ENCODE data around the gene HTR2B. TPM values are rescaled to one million over a fixed set of nuclear protein-coding genes. Genes with fewer than 3 reads are reported as not detected.
"Not testable (repeated sequence)": the region's sequence is repeated elsewhere in the genome, so short reads cannot be mapped to it uniquely, and the experiment has no call there.

HTR2B gene
- total RNA-seq, 2 experiments from 2014 or later: not detected

- Mint-ChIP-seq H3K27ac (peak overlapping the region; percentile 1), H3K4me3 (no peak overlapping the region), H3K27me3 (no peaks in the 10 kb centered on the region), H3K36me3 (peaks cover 35% of the 10 kb centered on the region), H3K4me1 (ENCODE audit: low read depth) (peaks cover 11% of the 10 kb centered on the region), H3K9me3 (peaks cover 13% of the 10 kb centered on the region)
- DNase-seq: peak; percentile 71
- intact Hi-C loops (cut with micrococcal nuclease): loop anchor here (1.0 to 5.0 kb wide), 2 partner anchors 123 to 308 kb away; no protein-coding TSS in a partner anchor
- ChIA-PET POLR2A (no interaction called here), CTCF (interaction anchor here (0.6 to 4.9 kb wide), 27 partner anchors 9 to 386 kb away, joined by 3 to 25 read pairs (median 4); no protein-coding TSS in a partner anchor)
Measured at GRCh38 chr2:231104115-231104713, 20.6 kb downstream of the HTR2B start.

GRCh38 chr2:231102772-231103171, 22.1 kb downstream of the HTR2B start:
- ChIA-PET POLR2A (no interaction called here), CTCF (interaction anchor here (1.4 to 4.9 kb wide), 5 partner anchors 45 to 349 kb away, joined by 9 to 25 read pairs (median 18); no protein-coding TSS in a partner anchor)
- Mint-ChIP-seq H3K4me3 (no peak overlapping the region), H3K9me3 (peaks cover 27% of the 10 kb centered on the region), H3K27me3 (no peaks in the 10 kb centered on the region), H3K36me3 (peaks cover 40% of the 10 kb centered on the region), H3K27ac (no peak overlapping the region), H3K4me1 (ENCODE audit: low read depth) (peaks cover 11% of the 10 kb centered on the region)
- intact Hi-C loops (cut with micrococcal nuclease): loop anchor here (5.0 kb wide), 1 partner anchor 310 kb away; no protein-coding TSS in a partner anchor
- no peak for DNase-seq

GRCh38 chr2:231100990-231101389, 23.9 kb downstream of the HTR2B start:
- no peaks in the 10 kb centered on the region for H3K27me3 Mint-ChIP-seq
- H3K9me3 Mint-ChIP-seq: peaks cover 30% of the 10 kb centered on the region
- peaks cover 11% of the 10 kb centered on the region for H3K4me1 Mint-ChIP-seq (ENCODE audit: low read depth)
- peaks cover 53% of the 10 kb centered on the region for H3K36me3 Mint-ChIP-seq
- DNase-seq: no peak
- POLR2A ChIA-PET: no interaction called here
- H3K27ac Mint-ChIP-seq: no peak overlapping the region
- intact Hi-C loops (cut with micrococcal nuclease): loop anchor here (5.0 kb wide), 1 partner anchor 311 kb away; no protein-coding TSS in a partner anchor
- H3K4me3 Mint-ChIP-seq: no peak overlapping the region
- CTCF ChIA-PET: interaction anchor here (1.6 to 4.9 kb wide), 2 partner anchors 28 to 305 kb away, joined by 5 to 20 read pairs; no protein-coding TSS in a partner anchor

- H3K4me3 Mint-ChIP-seq, DNase-seq, H3K27ac Mint-ChIP-seq, CTCF ChIA-PET, H3K27me3 Mint-ChIP-seq, POLR2A ChIA-PET: not testable (repeated sequence)
- peaks cover 11% of the 10 kb centered on the region for H3K4me1 Mint-ChIP-seq (ENCODE audit: low read depth)
- intact Hi-C loops (cut with micrococcal nuclease): loop anchor here (5.0 kb wide), 1 partner anchor 312 kb away; no protein-coding TSS in a partner anchor
- H3K9me3 Mint-ChIP-seq: peaks cover 30% of the 10 kb centered on the region
- peaks cover 59% of the 10 kb centered on the region for H3K36me3 Mint-ChIP-seq
Measured at GRCh38 chr2:231100321-231100720, 24.5 kb downstream of the HTR2B start.

GRCh38 chr2:231099918-231100317, 24.9 kb downstream of the HTR2B start:
- Mint-ChIP-seq H3K27ac (no peak overlapping the region), H3K9me3 (peaks cover 30% of the 10 kb centered on the region), H3K4me3 (no peak overlapping the region), H3K4me1 (ENCODE audit: low read depth) (peaks cover 11% of the 10 kb centered on the region), H3K27me3 (no peaks in the 10 kb centered on the region), H3K36me3 (peaks cover 63% of the 10 kb centered on the region)
- ChIA-PET POLR2A (no interaction called here), CTCF (no interaction called here)
- no peak for DNase-seq
- intact Hi-C loops (cut with micrococcal nuclease): loop anchor here (5.0 kb wide), 1 partner anchor 312 kb away; no protein-coding TSS in a partner anchor

- peaks cover 77% of the 10 kb centered on the region for H3K36me3 Mint-ChIP-seq
- CTCF ChIA-PET: interaction anchor here (2.5 kb wide), 1 partner anchor 9 kb away, joined by 9 read pairs; no protein-coding TSS in a partner anchor
- H3K4me1 Mint-ChIP-seq (ENCODE audit: low read depth): no peaks in the 10 kb centered on the region
- no peak overlapping the region for H3K27ac Mint-ChIP-seq
- peaks cover 24% of the 10 kb centered on the region for H3K9me3 Mint-ChIP-seq
- no peaks in the 10 kb centered on the region for H3K27me3 Mint-ChIP-seq
- intact Hi-C loops (cut with micrococcal nuclease): no loop called here
- DNase-seq: no peak
- no peak overlapping the region for H3K4me3 Mint-ChIP-seq
- POLR2A ChIA-PET: no interaction called here
Measured at GRCh38 chr2:231094736-231095346, 30.0 kb downstream of the HTR2B start.

GRCh38 chr2:231093933-231094332, 30.9 kb downstream of the HTR2B start:
- CTCF ChIA-PET: interaction anchor here (2.5 kb wide), 1 partner anchor 10 kb away, joined by 9 read pairs; no protein-coding TSS in a partner anchor
- H3K27ac Mint-ChIP-seq: no peak overlapping the region
- intact Hi-C loops (cut with micrococcal nuclease): no loop called here

GRCh38 chr2:231088754-231089153, 36.1 kb downstream of the HTR2B start:
- intact Hi-C loops (cut with micrococcal nuclease): no loop called here
- H3K4me3 Mint-ChIP-seq: no peak overlapping the region
- CTCF ChIA-PET: interaction anchor here (1.4 kb wide), 1 partner anchor 36 kb away, joined by 3 read pairs; no protein-coding TSS in a partner anchor
- H3K9me3 Mint-ChIP-seq: no peaks in the 10 kb centered on the region
- H3K36me3 Mint-ChIP-seq: peaks cover 55% of the 10 kb centered on the region
- no peak overlapping the region for H3K27ac Mint-ChIP-seq
- H3K4me1 Mint-ChIP-seq (ENCODE audit: low read depth): no peaks in the 10 kb centered on the region
- H3K27me3 Mint-ChIP-seq: no peaks in the 10 kb centered on the region
- POLR2A ChIA-PET: no interaction called here
- DNase-seq: no peak

More at GRCh38 chr2:231093933-231094332, 30.9 kb downstream of the HTR2B start:
- H3K9me3 Mint-ChIP-seq: peaks cover 15% of the 10 kb centered on the region
- H3K36me3 Mint-ChIP-seq: peaks cover 76% of the 10 kb centered on the region
- H3K27me3 Mint-ChIP-seq: no peaks in the 10 kb centered on the region
- no peak for DNase-seq
- H3K4me3 Mint-ChIP-seq: no peak overlapping the region
- POLR2A ChIA-PET: no interaction called here
- H3K4me1 Mint-ChIP-seq (ENCODE audit: low read depth): no peaks in the 10 kb centered on the region

GRCh38 chr2:231084565-231084964, 40.3 kb downstream of the HTR2B start:
- ChIA-PET CTCF (interaction anchor here (0.8 kb wide), 1 partner anchor 367 kb away, joined by 3 read pairs; no protein-coding TSS in a partner anchor), POLR2A (no interaction called here)
- intact Hi-C loops (cut with micrococcal nuclease): no loop called here
- H3K27ac Mint-ChIP-seq: no peak overlapping the region
- H3K4me1 Mint-ChIP-seq (ENCODE audit: low read depth): no peaks in the 10 kb centered on the region
- DNase-seq: no peak
- H3K4me3 Mint-ChIP-seq: no peak overlapping the region
- peaks cover 59% of the 10 kb centered on the region for H3K36me3 Mint-ChIP-seq
- no peaks in the 10 kb centered on the region for H3K9me3 Mint-ChIP-seq
- no peaks in the 10 kb centered on the region for H3K27me3 Mint-ChIP-seq

GRCh38 chr2:231069379-231070054, 55.3 kb downstream of the HTR2B start:
- DNase-seq: no peak
- CTCF ChIA-PET: interaction anchor here (0.6 to 1.6 kb wide), 3 partner anchors 12 to 223 kb away, joined by 5 to 10 read pairs (median 6); partner anchors contain the start of gene PSMD1
- peaks cover 32% of the 10 kb centered on the region for H3K36me3 Mint-ChIP-seq
- intact Hi-C loops (cut with micrococcal nuclease): no loop called here
- peaks cover 16% of the 10 kb centered on the region for H3K4me1 Mint-ChIP-seq (ENCODE audit: low read depth)
- H3K4me3 Mint-ChIP-seq: no peak overlapping the region
- no peaks in the 10 kb centered on the region for H3K27me3 Mint-ChIP-seq
- no peak overlapping the region for H3K27ac Mint-ChIP-seq
- POLR2A ChIA-PET: no interaction called here
- H3K9me3 Mint-ChIP-seq: no peaks in the 10 kb centered on the region

- no peak overlapping the region for H3K4me3 Mint-ChIP-seq
- no peaks in the 10 kb centered on the region for H3K27me3 Mint-ChIP-seq
- DNase-seq: peak; percentile 35
- no peaks in the 10 kb centered on the region for H3K9me3 Mint-ChIP-seq
- peaks cover 16% of the 10 kb centered on the region for H3K4me1 Mint-ChIP-seq (ENCODE audit: low read depth)
- intact Hi-C loops (cut with micrococcal nuclease): no loop called here
- H3K27ac Mint-ChIP-seq: no peak overlapping the region
- ChIA-PET POLR2A (no interaction called here), CTCF (interaction anchor here (0.6 to 1.6 kb wide), 5 partner anchors 11 to 222 kb away, joined by 5 to 10 read pairs (median 6); partner anchors contain the start of gene PSMD1)
- peaks cover 34% of the 10 kb centered on the region for H3K36me3 Mint-ChIP-seq
Measured at GRCh38 chr2:231068525-231069222, 56.2 kb downstream of the HTR2B start.

All from activated CD4-positive, alpha-beta memory T cell treated with anti-CD3 and anti-CD28 coated beads for 36 hours (primary cell).